Panc1 (cell line): Measurements from ENCODE around the gene SLC9A9. TPM values are rescaled to one million over a fixed set of nuclear protein-coding genes. Genes with fewer than 3 reads are reported as not detected.

Source experiments
- ATAC-seq: fragments of 200-7000 bp; cut with Tn5 transposase; 2 replicates; pipeline ENCODE4 v1.9.1; 2020; ENCODE audit warnings: mild to moderate bottlenecking, moderate library complexity
- BruUV-seq: library from RNA; stranded (reverse); fragments of 400-500 nt; replicated peaks from 2 replicates; lab custom pipeline; 2021; lab: Mats Ljungman, UMichigan
- CTCF ChIA-PET: fragments of 300-600 bp; sonication (Branson Sonifier 250); formaldehyde crosslinking; loops from one replicate; lab custom pipeline; 2022; ENCODE audit warnings: antibody characterized with exemption; lab: Charles Lee
- POLR2A ChIA-PET: fragments of 300-600 bp; sonication (Branson Sonifier 250); formaldehyde crosslinking; loops from one replicate; lab custom pipeline; 2022; ENCODE audit warnings: antibody characterized with exemption; lab: Charles Lee
- DNase-seq: peaks from one replicate; pipeline ENCODE4 v3.0.0-alpha.2; 2010; ENCODE audit warnings: low read depth, low spot score
- H3K27ac ChIP-seq: 2 replicates; pipeline ENCODE4 v1.5.1; 2011; ENCODE audit warnings: mild to moderate bottlenecking, low read length, inconsistent platforms
- H3K27me3 ChIP-seq: fragments of 200-500 bp; sonication (Bioruptor generic); 2 replicates; pipeline ENCODE4 v1.6.0; 2014; ENCODE audit warnings: low read length, inconsistent platforms; ENCODE audit not compliant: control insufficient read depth, insufficient read depth
- H3K36me3 ChIP-seq: fragments of 200-500 bp; sonication (Bioruptor generic); 2 replicates; pipeline ENCODE4 v1.5.1; 2014; ENCODE audit warnings: inconsistent platforms, mild to moderate bottlenecking, low read length, moderate library complexity; ENCODE audit not compliant: control insufficient read depth, insufficient read depth
- H3K4me1 ChIP-seq: 2 replicates; pipeline ENCODE4 v1.5.1; 2011; ENCODE audit warnings: inconsistent platforms, mild to moderate bottlenecking, low read length, moderate library complexity; ENCODE audit not compliant: control insufficient read depth, insufficient read depth
- H3K4me3 ChIP-seq, 2 experiments: 2 replicates each; pipeline ENCODE4 v1.5.1; 2011 to 2012; ENCODE audit warnings: low read depth in 2 of 2, low read length in 2 of 2, mild to moderate bottlenecking in 2 of 2, inconsistent platforms in 1 of 2, moderate library complexity in 1 of 2
- H3K9me3 ChIP-seq: fragments of 200-500 bp; sonication (Bioruptor generic); 2 replicates; pipeline ENCODE4 v1.5.1; 2014; ENCODE audit warnings: low read depth, mild to moderate bottlenecking, inconsistent platforms, low read length, moderate library complexity; ENCODE audit not compliant: control insufficient read depth, insufficient read depth
- POLR2AphosphoS5 ChIP-seq: IDR thresholded peaks from 2 replicates; pipeline ENCODE4 v1.6.1; 2012; ENCODE audit warnings: mild to moderate bottlenecking, low read depth, low read length, moderate library complexity
- SIN3A ChIP-seq: IDR thresholded peaks from 2 replicates; pipeline ENCODE4 v1.6.1; 2012; ENCODE audit warnings: low read depth, mild to moderate bottlenecking, low read length, moderate library complexity, borderline replicate concordance; ENCODE audit not compliant: insufficient read depth
- TCF7L2 ChIP-seq: IDR thresholded peaks from 2 replicates; pipeline ENCODE4 v1.6.1; 2011; ENCODE audit warnings: mild to moderate bottlenecking, low read depth, low read length, inconsistent platforms
- in situ Hi-C: cut with HindIII; loops from 2 replicates; pipeline ENCODE4 v1.10.0; 2016; ENCODE audit warnings: low sequenced_read_pairs, low pct_unique_long_range_greater_than_20kb
- intact Hi-C: fragments of 100-400 bp; cut with micrococcal nuclease; formaldehyde crosslinking; loops from one replicate; pipeline ENCODE4 v1.10.0; 2022; ENCODE audit not compliant: unreplicated experiment
- total RNA-seq: library from RNA; stranded (reverse); gene quantifications from one replicate; pipeline ENCODE4 v1.2.1, GENCODE V29; 2021; ENCODE audit not compliant: unreplicated experiment
- TF ChIP-seq, protein P1 (sequence below): fragments of 450-650 bp; IDR thresholded peaks from 2 replicates; pipeline ENCODE4 v1.5.1; 2017; ENCODE audit warnings: mild to moderate bottlenecking
- TF ChIP-seq, protein P2 (sequence below), 2 experiments: IDR thresholded peaks; 2 replicates each; pipeline ENCODE4 v1.6.1; 2011 to 2012; ENCODE audit warnings: low read depth in 2 of 2, control low read depth in 1 of 2, low read length in 1 of 2, mild to moderate bottlenecking in 1 of 2, moderate library complexity in 1 of 2; ENCODE audit not compliant: insufficient read depth in 1 of 2

Gene SLC9A9
- total RNA-seq, 1 experiment from 2014 or later: not detected

DNA sequence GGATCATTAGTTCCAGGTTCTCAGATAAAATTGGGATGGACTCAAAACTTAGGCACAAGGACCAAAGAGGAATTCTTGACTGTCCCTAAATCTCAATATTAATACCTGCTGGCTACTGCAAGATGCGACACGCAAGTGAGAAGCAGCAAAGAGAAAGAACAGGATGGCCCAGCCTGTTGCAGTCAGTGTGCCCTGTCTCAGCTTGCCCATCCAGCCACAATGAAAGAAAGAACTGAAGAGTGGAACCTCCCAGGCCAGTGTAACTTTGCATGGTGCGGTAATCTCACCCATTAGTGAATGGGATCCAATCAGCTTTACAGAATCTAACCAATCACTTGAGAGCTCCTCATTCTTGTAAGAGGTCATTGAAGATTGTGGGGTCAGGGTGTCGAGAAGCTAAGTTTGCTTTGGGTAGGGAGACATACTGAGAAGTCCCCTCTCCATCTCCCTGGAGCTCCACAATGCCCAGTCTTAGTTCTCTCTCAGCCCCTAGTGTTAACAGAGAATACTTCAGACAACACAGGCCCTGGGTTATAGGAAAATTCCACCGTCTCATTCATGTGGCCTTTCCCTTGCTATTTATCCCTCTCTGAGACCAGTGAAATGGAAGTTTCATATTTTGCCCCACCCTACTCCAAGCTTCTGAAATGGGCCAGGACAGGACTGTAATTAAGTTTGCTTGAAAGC lies 3.2 kb upstream of the SLC9A9 start:
- ChIA-PET POLR2A (no interaction called here), CTCF (no interaction called here)
- H3K27ac ChIP-seq: no peak overlapping the region
- DNase-seq: no peak
- peaks cover 2% of the 10 kb centered on the region; the same call in 1 of the 2 replicates for H3K27me3 ChIP-seq
- H3K4me1 ChIP-seq: no peaks in the 10 kb centered on the region
- in situ Hi-C loops: no loop called here
- no TSS peak for BruUV-seq
- ATAC-seq: no peak
- no peaks in the 10 kb centered on the region for H3K9me3 ChIP-seq
- no peaks in the 10 kb centered on the region for H3K36me3 ChIP-seq
- intact Hi-C loops: no loop called here
- H3K4me3 ChIP-seq: no peak overlapping the region
- TF ChIP-seq, protein P1, sequence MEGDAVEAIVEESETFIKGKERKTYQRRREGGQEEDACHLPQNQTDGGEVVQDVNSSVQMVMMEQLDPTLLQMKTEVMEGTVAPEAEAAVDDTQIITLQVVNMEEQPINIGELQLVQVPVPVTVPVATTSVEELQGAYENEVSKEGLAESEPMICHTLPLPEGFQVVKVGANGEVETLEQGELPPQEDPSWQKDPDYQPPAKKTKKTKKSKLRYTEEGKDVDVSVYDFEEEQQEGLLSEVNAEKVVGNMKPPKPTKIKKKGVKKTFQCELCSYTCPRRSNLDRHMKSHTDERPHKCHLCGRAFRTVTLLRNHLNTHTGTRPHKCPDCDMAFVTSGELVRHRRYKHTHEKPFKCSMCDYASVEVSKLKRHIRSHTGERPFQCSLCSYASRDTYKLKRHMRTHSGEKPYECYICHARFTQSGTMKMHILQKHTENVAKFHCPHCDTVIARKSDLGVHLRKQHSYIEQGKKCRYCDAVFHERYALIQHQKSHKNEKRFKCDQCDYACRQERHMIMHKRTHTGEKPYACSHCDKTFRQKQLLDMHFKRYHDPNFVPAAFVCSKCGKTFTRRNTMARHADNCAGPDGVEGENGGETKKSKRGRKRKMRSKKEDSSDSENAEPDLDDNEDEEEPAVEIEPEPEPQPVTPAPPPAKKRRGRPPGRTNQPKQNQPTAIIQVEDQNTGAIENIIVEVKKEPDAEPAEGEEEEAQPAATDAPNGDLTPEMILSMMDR: no peak
- TF ChIP-seq SIN3A: no peak
- no peak for TF ChIP-seq POLR2AphosphoS5
- TF ChIP-seq, protein P2, sequence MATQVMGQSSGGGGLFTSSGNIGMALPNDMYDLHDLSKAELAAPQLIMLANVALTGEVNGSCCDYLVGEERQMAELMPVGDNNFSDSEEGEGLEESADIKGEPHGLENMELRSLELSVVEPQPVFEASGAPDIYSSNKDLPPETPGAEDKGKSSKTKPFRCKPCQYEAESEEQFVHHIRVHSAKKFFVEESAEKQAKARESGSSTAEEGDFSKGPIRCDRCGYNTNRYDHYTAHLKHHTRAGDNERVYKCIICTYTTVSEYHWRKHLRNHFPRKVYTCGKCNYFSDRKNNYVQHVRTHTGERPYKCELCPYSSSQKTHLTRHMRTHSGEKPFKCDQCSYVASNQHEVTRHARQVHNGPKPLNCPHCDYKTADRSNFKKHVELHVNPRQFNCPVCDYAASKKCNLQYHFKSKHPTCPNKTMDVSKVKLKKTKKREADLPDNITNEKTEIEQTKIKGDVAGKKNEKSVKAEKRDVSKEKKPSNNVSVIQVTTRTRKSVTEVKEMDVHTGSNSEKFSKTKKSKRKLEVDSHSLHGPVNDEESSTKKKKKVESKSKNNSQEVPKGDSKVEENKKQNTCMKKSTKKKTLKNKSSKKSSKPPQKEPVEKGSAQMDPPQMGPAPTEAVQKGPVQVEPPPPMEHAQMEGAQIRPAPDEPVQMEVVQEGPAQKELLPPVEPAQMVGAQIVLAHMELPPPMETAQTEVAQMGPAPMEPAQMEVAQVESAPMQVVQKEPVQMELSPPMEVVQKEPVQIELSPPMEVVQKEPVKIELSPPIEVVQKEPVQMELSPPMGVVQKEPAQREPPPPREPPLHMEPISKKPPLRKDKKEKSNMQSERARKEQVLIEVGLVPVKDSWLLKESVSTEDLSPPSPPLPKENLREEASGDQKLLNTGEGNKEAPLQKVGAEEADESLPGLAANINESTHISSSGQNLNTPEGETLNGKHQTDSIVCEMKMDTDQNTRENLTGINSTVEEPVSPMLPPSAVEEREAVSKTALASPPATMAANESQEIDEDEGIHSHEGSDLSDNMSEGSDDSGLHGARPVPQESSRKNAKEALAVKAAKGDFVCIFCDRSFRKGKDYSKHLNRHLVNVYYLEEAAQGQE (IDR thresholded peaks at IDR 0.05; ENCODE audit: insufficient read depth in 1 of 2, low read depth in 2 of 2, low read length in 1 of 2): no peak
- no peak for TF ChIP-seq TCF7L2

DNA sequence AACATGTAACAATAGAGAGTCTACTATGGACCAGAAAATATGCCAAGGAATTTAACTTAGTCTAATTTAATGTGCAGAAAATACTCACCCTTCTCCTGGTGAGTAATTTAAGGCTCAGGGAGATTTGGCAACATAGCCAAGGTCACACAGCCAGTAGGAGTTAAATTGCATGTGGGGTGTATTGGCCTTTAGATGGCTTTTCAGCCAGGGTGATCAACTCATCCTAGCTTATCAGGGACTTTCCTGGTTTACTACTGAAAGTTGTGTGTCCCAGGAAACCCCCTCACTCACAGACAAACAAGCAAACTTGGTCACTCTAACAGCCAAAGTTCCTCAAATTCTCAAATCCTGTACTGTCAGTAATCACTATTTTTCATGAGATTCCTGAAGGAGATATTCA lies 2.6 kb upstream of the SLC9A9 start:
- DNase-seq: no peak
- Histone ChIP-seq H3K27me3 (peaks cover 2% of the 10 kb centered on the region; the same call in 1 of the 2 replicates), H3K36me3 (no peaks in the 10 kb centered on the region), H3K4me3 (no peak overlapping the region), H3K4me1 (no peaks in the 10 kb centered on the region), H3K27ac (no peak overlapping the region), H3K9me3 (no peaks in the 10 kb centered on the region)
- TF ChIP-seq, protein P2 (IDR thresholded peaks at IDR 0.05; ENCODE audit: insufficient read depth in 1 of 2, low read depth in 2 of 2, low read length in 1 of 2): no peak
- TF ChIP-seq SIN3A (no peak), POLR2AphosphoS5 (no peak), TCF7L2 (no peak)
- TF ChIP-seq, protein P1: no peak
- ChIA-PET POLR2A (no interaction called here), CTCF (no interaction called here)
- ATAC-seq: no peak
- BruUV-seq: no TSS peak
- in situ Hi-C loops: no loop called here
- intact Hi-C loops: no loop called here
